Measurements from ENCODE around the gene PRPF19.

The PRPF19 gene

DNA sequence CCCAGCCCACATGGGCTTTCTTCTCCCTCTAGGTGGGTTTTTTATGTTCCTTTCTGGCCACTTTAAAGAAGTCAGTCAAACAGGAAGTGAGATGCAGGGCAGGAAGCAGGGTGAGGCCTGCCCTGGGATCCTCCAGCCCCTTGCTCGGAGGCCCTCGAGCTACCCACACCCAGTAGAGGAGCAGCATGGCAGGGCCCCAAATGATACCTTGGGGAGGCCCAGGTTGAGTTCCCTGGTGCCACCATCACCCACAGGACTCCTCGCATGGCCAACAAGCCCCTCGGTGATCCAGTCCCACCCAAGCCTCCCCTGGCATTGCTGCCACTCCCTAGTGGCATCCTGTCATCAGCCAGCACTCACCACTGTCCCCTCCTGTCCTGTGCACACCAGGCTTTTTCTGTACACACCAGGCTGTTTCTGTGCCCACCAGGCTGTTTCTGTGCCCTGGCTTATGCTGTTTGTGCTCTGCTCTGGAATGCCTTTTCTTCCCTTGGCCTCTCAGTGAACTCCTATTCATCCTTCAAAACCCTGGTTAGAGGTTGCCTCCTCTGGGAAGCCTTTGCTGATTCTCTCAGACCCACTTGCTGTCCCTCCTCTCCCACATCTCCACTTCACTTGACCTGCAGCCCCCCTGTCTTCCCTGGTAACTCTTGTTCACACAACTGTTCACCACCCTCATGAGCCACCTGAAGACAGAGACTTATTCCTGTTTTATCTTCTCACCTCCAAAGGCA, 47.5 kb downstream of the PRPF19 start:
- DNase-seq (ENCODE audit: low read depth), result no peak

DNA sequence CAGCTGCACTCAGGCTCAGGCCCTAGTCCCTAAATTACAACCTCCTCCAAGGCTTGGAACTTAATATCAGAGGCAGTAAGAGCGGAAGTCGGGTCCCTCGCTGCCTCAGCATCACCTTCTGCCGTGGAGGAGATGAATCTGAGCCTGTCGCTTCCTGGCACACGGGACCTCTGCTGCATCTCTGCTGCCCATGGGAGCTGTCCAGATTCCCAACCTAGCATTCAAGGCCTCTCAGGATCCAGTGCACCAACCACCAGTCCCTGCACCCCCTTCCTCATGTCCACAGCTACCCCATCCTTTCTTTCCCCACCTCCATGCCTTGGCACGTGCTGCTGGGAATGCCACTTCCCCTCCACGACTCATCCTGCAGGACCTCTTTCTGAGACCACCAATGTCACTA, 48.1 kb downstream of the PRPF19 start:
- DNase-seq (ENCODE audit: low read depth), result no peak

DNA sequence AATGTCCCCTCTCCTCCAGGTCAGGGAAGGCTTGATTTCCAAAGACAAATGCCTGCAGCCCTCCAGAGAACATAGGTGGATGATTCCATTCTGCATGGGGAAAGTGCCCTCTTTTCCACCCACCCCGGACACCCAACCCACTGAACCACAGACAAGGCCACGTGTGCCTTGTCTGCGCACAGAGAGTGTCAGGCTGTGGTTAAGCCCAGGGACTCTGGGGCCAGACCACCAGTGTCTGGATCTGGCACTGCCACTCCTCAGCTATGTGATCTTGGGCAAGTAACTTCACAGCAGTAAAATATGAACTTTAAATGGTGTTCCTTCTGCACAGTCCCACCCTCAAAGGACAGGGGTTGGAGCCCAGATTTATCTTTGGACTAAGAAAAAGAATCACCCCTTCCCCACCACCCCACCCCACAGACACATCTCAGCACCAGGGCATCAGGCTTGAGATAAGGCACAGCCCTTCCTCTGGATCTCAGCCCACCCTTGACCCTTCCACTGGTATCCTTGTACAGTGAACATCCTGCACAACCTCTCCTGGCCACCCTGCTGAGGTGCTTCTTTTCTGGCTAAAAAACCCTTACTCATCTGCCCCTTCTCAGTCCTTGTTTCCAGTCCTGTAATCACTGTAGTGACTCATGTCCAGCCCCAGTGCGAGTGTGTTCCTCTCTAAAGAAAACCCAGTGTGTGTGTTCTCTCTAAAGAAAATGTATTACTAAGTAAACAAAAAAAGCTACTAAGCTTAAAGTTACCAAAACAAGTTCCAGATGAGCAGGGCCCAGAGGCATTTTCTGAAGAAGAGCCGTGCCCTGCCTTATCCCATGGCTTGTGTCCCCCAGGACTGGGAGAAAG, 48.8 kb downstream of the PRPF19 start:
- DNase-seq (ENCODE audit: low read depth), result no peak

DNA sequence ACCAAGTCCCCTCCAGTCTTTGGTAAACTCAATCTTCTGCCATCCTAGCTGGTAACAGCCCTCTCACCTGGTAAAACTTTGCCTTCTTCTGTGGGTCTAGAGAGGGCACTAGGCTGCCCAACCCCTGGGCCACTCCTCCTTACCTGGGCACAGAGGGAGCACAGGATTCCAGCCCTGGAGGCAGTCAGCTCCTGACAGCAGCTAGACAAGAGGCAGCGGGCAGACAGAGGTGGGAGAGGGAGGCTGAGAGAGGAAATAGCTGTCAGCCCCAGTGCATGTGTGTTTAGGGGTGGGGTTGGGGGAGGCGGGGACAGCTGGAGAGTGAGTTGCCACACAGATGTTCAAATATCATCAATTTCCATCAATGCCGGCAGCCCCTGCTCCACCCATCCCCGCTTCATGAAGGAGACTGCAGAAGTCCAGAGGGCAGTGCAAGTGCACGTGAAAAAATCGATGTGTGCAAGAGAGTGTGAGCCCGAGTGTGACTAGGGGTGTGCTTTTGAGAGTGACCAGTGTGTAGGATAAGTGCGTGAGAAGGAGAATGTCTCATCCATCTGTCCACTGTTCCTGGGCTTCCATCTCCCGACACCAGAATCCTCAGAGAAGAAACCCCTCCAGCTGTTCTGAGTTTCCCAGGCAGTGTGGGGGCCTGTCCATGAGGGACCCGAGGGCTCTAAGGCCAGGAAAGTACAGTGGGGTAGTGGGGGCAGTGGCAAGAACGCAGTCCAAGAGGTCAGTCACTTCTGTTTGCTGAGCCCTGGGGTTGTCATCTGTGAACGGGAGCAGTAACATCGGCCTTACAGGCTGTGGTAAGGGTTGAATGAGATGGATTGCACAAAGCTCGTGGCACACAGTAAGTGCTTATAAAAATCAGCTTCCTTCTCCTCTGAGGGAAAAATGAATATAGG, 50.4 kb downstream of the PRPF19 start, which contains the start of gene PTGDR2:
Gene PTGDR2, minus strand, starts transcription at position 225 of the 908 bp plus-strand sequence. CDS start 2,228 bp downstream, outside the sequence.
- DNase-seq (ENCODE audit: low read depth), result no peak

DNA sequence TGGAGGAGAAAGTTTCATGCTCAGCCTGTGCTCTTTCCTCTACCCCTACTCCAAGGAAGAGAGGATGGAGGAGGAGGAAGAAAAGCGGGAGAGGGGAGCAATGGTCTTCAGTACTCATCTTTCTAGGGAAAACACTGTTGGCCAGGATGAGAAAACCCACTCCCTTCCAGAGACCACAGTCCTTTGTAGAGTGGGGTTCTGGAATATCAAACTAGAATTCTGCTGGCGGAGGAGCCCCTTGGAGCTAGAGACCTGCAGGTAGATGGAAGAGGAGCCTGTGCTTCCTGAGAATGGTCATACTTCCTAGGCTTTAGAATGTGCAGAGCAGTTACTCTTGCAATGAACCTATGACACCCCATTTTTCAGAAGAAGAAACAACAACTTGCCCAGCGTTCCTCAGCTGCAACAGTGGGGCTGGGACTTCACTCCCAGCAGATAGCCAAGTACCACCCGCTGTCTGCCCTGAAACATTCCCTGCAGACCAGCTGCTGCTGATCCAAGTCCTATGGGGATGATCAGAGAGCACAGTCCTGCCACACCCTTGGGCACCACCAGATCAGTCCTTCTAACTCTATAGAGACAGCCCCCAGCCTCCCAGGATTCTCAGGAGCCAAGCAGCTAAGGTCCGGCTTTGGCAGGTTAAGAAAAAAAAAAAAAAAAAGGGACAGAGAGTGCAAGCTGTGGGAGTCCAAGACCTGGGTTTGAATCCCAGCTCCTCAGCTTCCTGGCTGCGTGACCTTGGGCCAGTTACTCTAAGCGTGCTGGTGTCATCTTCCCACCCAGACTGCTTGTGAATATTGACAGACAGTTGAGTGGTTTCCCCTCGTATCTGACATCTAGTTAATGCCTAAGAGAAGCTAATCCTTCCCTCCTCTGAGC, 51.3 kb downstream of the PRPF19 start:
- no peak for DNase-seq (ENCODE audit: low read depth)

DNA sequence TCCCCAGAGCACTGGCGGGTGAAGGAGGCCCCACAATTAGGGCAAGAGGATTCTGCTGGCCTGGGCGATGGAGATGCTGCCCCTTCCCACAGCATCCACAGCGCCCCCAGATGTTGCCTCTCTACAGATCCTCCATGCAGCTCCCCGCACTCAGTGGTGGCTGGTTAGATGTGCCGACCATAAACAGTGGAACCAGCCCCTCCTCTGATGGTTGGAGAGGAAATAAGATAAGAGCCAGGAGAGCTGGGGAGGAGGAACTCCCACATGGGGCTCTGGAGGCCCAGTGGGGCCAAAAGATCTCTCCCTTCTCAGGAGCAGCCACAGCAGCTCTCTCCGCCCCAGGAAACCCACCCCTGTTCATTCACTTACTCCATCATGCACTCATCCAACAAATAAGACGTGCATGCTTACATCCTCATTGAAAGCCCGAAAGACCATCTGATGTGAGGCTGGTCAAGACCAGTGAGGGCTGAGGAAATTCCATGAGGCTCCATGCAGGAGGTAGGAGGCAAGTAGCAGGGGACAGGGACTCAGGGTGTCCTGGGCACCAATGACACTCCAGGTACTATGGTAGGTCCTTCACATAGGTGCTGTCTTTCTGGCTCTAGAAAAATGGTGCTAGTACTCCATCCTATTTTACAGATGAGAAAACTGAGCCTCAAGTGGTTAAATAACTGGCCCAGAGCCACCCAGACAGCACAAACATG, 52.1 kb downstream of the PRPF19 start:
- no peak for DNase-seq (ENCODE audit: low read depth)

DNA sequence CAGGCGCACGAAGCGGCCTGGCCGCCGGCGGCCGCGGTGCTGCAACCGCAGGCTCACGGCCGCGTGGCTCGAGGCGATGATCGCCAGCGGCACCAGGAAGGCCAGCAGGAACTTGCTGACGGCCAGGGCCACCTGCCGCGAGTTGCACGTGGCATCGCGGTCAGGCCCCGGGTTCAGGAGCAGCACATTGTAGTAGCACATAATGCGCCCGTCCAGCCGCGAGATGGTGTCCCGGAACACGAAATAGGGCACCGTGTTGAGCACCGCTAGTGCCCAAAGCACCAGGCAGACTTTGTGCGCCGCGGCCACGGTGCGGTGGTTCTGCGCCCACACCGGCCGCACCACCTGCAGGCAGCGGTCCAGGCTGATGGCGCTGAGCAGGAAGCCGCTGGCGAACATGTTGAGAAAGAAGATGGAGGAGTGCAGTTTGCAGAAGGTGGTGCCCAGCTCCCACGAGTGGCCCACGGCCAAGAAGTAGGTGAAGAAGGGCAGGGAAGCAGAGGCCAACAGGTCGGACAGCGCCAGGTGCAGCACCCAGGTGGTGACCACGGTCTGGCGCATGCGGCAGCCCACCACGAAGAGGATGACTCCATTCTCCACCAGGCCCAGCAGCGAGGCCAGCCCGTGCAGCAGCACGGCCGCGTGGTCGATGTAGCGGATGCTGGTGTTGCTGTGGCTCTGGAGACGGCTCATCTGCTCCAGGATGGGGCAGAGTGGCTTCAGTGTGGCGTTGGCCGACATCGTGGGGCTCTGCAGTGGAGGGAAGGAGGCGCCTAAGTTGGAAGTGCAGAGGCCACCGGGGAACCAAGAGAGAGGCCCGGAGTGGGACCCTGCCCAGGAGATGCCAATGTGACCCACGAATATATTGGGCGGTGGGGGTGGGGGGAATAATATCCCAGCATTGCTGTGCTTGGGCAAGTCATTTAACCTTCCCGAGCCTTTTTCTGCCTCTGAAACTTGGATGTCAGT, 53.1 kb downstream of the PRPF19 start:
- DNase-seq (ENCODE audit: low read depth), result no peak

DNA sequence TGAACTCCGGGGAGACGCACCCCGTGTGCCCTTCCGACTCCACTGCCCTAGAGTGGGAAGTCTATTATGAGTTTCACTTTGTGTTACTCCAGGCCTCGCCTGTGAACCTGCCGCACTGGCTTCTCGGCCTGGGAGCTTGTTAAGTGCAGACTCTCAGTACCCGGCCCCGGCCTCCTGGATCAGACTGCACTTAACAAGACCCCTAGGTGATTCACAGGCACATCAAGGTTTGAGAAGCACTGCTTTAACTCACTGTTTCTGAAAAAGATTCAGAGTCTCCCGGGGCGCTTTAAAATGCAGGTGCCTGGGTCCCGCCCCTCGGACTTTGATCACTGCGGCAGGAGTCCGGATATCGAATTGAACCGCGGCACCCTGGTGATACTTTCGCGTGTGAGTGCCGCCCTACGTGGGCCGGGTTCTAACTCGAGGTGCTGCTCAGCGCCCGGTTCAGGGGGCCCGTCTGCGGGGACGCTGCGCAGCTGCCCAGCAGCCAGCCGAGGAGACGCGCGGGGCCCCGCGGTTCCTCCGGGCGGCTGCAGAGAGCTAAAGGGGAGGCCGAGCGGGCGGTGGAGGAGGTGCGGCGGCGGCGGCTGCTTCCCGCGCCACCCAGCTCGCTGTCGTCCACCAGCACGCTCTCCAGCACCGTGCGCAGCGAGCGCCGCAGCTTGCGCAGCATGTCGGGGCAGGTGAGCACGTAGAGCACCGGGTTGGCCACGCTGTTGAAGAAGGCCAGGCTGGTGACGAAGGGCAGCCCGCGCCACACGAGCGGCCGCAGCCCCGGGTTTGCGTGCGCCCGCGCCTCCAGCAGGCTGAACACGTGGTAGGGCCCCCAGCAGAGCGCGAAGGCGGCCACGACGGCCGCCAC, 54.0 kb downstream of the PRPF19 start:
- DNase-seq (ENCODE audit: low read depth), result no peak

DNA sequence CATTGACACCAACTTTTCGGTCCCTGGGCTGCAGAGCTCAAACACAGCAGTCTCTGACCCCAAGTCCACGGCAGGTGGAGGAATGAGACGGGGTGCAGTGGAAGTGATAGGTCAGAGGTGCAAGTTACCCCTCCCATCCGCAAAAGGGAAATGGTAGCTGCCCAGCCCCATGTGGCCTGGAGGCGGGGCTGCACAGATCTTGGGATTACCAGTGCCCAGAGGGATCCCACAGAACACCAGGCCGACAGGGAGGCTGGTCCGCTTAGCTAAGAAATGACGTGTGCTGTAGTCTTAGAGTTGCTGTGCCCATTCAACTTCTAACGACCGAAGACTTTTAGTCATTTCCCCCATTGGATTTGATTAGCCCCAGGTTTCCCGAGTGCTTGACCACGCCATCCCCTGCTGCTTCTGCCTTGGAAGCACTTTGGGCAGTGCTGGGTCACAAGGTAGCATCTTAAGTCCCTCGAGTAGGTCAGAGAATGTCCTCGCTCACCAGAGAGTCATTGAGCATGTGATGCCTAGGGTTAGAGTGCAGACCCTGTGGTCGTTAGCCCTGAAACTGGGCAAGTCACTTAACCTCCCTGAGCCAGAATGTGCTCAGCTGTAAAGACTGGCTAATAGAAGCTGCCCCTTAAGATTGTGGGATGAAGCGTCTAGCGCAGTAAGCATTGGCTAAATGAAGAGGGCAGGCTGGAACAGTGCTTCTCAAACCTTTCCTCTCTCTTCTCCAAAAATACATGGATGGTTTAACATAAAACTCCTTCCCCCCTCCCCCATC, 54.9 kb downstream of the PRPF19 start:
- no peak for DNase-seq (ENCODE audit: low read depth)

DNA sequence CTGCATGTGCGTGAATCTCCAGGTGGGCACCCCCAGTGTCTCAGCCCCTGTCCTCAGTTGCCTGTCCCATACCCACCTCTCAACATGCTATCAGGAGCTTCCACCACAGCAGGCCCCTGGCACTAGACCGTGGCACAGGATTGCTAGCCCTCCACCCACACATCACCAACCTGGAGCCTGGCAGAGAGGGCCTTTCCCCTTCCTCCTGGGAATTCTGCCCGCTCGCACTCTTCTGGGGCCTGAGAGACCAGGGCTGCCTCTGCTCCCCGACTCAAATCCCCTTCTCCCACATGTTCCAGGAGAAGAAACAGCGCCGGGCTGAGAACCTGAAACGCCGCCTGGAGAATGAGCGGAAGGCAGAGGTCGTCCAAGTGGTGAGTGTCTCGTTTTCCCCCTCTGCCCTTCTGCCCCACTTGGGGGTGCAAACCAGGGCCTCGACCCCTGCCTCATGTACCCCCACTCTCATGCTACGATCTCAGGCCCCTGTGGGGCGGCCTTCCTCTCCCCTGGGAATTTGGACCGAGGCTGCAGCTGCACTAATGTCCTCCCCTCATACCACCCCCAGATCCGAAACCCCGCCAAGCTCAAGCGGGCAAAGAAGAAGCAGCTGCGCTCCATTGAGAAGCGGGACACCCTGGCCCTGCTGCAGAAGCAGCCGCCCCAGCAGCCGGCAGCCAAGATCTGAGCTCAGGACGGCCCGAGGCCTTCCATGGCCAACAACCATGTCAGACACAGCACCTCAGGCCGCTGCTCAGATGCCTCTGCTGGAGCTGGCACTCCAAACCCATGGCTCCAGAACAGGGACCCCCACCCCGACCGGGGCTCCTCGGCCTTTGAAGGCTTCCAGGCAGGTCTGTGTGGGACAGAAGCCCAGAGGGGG, 56.5 kb downstream of the PRPF19 start:
- DNase-seq (ENCODE audit: low read depth), result no peak

DNA sequence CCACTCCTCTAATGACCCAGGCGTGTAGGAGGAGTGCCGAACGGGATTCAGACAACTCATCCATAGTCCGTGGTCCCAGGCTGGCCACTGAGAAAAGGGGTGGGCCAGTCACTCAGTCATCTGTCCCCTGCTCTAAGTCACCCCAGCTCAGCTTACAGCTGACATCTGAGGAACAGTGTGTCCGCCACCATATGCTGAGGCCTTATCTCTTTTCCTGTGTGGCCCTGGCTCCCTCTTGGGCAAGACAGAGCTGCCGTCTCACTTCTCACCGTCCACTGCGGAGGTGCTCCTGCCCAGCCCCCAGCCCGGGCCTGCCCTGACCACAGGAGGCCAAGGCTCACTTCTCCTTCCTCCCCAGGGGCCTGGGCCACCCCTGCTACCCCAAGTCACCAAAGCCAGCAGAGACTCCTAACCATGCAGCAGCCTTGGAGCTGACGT, 57.7 kb downstream of the PRPF19 start:
- DNase-seq (ENCODE audit: low read depth), result no peak

DNA sequence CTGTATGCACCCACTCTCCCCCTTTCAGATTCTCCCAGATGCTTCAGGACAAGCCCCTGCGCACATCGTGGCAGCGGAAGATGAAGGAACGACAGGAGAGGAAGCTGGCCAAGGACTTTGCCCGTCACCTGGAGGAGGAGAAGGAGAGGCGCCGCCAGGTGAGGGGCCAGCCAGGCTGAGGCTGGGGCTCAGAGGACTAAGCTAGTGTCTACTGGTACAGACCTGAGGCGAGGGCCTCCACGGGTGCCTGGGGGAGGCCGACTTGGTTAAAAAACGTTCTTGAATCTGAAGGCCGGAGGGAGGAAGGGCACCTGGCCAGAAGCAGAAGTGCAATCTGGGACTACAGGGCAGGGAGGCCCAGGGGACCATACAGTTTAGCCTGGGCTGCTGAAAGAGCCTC, 58.5 kb downstream of the PRPF19 start:
- no peak for DNase-seq (ENCODE audit: low read depth)

DNA sequence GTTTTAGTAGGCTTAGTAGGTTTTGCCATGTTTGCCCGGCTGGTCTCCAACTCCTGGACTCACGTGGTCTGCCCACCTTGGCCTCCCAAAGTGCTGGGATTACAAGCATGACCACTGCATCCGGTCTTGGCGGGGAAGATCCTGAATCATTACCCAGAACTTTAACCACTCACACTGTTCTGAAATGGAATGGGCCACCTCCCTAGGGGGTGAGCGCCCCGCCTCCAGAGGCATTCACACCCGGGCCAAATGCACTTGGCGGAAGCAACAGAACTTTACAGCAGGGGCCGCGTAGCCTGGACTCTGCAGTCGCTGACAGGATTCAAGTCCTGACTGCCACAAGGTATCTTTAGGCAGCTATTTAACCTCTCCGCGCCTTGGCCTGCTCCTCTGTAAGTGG, 59.1 kb downstream of the PRPF19 start:
- DNase-seq (ENCODE audit: low read depth), result no peak

DNA sequence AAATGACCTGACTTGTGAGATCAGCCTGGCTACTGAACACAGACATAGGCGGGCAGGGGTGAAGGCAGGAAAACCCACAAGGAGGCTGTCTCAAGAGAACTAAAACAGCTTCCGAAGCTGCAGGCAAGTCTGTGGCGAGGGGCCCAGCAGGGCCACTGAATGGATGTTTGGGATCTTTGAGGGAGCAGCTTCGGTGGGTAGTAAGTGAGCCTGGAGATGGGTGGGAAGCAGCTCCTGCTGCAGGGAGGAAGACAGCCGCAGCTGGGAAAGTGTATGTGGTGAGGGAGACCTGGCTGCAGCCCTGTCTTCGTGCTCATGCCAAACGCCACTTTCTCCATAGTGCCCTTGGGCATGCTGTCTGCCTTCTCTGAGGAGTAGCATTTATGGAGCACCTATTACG, 61.0 kb downstream of the PRPF19 start:
- DNase-seq (ENCODE audit: low read depth), result no peak

DNA sequence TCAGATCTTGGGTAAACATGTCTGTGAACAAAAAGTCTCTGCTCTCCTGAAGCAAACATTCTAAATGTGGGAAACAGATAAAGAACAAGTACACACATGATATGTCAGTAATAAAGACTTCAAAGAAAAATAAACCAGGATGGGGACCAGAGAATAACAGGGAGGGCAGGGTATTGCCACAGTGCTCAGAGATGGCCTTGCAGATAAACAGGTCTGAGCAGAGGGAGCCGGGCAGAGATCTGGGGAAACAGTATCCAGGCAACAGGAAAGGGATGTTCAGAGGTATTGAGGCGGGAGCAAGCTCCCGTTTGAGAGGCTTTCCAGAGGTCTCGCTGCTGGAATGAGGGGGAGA, 61.5 kb downstream of the PRPF19 start:
- no peak for DNase-seq (ENCODE audit: low read depth)

DNA sequence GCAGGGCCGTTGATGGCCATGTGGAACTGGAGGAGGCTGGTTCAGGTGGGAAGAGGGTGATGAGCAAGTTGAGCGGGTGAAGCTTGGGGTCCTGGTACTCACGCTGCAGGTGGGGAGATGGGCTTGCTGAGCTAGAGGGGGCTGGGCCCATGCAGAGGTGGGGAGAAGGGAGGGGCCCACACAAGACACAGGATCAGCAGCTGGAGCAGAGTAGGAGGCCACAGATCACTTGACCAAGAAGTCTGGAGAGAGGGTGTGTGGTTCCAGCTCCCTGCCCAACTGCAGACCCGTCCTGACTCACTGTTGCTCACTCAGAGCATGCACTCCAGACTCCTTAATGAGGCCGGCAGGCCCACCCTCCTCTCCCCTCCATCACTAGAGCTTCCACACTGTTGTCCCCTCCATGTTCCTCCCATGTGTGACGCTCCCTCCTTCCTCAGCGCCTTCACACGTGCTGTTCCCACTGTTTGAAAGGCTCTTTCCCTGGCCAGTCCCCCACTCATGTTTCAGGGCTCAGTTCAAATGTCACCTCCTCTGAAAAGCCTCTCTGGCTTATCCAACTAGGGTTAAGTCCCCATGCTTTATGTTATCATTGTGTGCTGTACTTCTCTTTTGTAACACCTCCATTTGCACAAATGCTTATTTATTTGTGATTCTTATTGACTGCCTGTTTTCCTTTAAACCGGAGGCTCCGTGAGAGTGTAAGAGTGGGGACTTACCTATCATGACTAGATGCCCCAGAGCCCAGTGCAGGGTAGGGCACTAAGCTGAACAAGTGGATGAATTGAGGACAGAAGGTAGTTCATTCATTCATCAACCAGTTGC, 62.1 kb downstream of the PRPF19 start:
- no peak for DNase-seq (ENCODE audit: low read depth)

Measured in T follicular helper cell (primary cell).